Fibroblast of the conjunctiva (primary cell): ENCODE measurements around the gene HYOU1.
A peak's percentile ranks its signal among the peaks of the same experiment; 100 is the strongest.
"Not testable (repeated sequence)": the region's sequence is repeated elsewhere in the genome, so short reads cannot be mapped to it uniquely, and the experiment has no call there.

Experiments
- DNase-seq: peaks from one replicate; pipeline ENCODE4 v3.0.0-alpha.2; 2010; ENCODE audit warnings: low read depth

Gene HYOU1

DNA sequence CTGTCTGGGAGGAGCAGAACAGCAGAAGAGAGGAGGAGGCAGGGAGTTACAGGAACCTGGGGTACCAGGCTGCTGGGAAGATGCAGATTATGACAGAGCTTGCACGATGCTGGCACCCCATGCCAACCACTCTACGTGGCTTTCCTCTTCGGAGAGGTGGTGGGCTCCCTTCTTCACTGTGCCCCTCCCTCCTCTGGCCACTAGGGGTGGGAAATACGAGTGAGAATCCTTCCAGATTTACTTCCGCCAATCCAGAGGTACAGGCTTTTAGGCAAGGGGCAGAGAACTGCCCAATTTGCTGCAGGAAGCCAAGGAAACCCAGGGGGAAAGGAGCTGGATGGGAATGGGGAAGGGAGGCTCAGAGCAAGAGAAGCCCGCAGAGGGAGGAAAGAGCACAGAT lies 12.3 kb downstream of the HYOU1 start:
- no peak for DNase-seq

GRCh38 chr11:119042927-119043326 lies 14.1 kb downstream of the HYOU1 start:
- DNase-seq, result no peak

DNA sequence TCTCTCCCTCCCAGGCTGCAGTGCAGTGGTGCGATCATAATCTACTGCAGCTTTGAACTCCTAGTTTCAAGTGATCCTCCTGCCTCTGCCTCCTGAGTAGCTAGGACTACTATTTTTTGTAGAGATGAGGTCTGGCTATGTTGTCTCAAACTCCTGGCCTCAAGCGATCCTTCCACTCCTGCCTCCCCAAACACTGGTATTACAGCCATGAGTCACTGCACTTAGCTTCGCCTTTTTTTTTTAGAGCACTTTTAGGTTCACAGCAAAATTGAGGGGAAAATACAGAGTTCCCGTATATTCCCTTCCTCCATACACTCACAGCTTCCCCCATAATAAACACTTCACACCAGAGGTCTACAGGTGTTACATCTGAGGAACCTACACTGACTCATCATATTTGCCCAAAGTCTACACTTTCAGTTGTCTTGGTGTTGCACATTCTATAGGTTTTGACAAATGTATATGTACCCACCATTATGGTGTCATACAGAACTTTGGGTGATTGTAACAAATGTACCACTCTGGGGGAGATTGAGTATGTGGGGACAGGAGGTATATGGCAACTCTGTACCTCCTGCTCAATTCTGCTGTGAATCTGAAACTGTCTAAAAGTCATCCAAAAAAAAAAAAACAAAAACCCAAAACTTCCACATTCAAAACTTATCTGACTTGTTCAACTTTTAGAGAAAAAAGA lies 15.0 kb downstream of the HYOU1 start:
- no peak for DNase-seq

DNA sequence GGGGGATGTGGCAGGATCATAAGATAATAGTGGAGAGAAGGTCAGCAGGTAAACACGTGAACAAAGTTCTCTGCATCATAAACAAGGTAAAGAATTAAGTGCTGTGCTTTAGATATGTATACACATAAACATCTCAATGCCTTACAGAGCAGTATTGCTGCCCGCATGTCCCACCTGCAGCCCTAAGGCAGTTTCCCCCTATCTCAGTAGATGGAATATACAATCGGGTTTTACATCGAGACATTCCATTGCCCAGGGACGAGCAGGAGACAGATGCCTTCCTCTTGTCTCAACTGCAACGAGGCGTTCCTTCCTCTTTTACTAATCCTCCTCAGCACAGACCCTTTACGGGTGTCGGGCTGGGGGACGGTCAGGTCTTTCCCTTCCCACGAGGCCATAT lies 17.5 kb downstream of the HYOU1 start:
- not testable (repeated sequence) for DNase-seq

DNA sequence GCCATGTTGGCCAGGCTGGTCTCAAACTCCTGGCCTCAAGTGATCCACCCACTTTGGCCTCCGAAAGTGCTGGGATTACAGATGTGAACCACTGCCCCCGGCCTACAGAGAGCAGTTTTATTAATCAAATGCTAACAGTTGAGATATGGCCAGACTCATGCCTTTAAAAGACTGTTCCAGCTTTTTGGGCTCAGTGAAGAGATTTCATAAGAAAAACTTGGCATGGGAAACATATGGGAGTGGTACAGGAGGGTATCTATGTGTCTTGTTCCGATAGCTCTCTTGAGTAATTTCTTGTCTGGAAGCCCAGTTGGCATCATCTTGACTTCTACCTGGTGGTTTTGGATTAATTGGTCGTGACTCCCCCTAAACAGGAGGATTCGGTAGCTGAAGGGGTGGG lies 18.1 kb downstream of the HYOU1 start:
- DNase-seq, result no peak

DNA sequence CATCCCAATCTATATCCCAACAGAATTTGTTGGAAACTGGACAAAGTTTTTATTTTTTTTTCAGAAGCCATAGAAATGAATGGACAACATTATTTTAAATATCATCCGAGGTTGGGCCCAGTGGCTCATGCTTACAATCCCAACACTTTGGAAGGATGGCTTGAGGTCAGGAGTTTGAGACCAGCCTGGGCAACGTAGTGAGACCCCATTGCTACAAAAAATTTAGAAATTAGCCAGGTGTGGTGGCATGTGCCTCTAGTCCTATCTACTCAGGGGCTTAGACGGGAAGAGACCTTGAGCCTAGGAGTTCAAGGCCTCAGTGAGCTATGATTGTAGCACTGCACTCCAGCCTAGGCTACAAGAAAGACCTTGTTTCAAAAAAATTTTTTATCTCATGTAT lies 22.2 kb downstream of the HYOU1 start:
- DNase-seq, result no peak

DNA sequence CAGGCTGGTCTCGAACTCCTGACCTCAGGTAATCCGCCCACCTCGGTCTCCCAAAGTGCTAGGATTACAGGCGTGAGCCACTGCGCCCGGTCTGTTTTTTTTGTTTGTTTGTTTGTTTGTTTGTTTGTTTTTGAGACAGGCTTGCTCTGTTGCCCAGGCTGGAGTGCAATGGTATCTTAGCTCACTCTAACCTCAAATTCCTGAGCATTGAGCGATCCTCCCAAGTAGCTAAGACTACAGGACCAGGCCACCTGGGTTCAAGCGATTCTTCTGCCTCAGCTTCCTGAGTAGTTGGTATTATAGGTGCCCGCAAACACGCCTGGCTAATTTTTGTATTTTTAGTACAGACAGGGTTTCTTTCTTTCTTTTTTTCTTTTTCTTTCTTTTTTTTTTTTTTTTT lies 23.6 kb downstream of the HYOU1 start:
- DNase-seq, result not testable (repeated sequence)

DNA sequence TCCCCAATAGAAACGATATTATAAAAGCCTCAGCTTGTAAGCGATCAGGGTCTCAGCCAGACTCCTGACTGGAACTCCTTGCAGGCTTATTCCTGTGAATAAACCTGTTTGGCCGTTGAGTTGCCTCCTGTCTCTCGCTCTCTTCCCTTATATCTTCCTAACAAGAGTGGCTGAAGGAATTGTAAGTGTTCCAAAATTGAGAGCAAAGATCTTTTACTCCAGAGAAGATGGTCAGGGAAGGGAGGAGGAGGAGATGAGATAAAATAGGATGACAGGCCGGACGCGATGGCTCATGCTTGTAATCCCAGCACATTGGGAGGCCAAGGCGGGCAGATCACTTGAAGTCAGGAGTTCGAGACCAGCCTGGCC lies 25.1 kb downstream of the HYOU1 start:
- no peak for DNase-seq

GRCh38 chr11:119030329-119031047 lies 26.5 kb downstream of the HYOU1 start, which contains the start of gene SLC37A4:
SLC37A4 (minus strand) TSS chr11:119030877.
- peak; percentile 97 for DNase-seq

DNA sequence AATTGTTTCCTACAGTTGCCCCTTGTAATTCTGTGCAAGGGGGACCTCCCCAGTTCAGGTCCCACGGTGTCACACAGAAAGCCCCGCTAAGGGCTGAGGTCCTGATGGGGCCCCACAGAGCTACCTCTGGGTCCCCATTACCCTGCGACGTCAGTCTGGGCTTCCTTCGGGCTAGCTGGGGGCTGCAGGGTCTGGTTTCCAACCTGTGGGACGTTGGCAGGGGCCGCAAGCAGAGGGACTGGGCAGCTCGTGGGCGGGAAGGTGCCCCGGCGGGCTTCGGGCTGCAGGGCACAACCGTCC lies 27.0 kb downstream of the HYOU1 start:
- DNase-seq, result no peak

DNA sequence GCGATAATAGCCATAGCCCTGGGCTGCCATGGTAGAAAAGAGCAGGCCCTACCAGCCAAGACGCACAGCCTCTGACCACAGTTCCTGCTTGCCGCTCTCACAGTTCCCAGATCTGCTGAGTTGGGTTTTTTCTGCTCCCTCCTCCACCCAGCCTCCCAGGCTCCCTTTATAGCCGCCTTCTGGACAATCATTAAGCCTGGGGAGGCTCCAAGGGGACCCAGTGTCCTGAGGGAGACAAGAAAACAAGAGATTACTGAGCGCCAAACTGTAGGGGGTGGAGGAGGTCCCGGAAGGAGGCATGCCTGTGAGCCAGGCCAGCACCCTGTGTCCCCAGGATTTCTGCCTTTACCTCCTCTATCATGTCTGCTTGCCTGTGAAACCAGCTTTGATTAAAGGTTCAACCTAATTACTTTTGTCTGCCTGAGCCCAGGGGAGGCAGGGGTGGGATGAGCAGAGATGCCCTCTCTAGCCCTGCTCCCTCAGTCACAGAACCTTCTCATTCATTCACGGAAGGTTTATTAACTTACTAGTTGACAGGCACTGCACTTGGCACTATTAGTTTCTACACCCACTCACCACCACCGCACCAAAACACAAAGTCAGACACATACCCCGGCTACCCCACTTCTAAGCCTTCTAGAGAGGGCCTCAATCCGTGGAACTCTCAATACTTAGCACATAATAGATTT lies 27.5 kb downstream of the HYOU1 start:
- no peak for DNase-seq

GRCh38 chr11:119029069-119029339 lies 28.0 kb downstream of the HYOU1 start:
- DNase-seq, result no peak

DNA sequence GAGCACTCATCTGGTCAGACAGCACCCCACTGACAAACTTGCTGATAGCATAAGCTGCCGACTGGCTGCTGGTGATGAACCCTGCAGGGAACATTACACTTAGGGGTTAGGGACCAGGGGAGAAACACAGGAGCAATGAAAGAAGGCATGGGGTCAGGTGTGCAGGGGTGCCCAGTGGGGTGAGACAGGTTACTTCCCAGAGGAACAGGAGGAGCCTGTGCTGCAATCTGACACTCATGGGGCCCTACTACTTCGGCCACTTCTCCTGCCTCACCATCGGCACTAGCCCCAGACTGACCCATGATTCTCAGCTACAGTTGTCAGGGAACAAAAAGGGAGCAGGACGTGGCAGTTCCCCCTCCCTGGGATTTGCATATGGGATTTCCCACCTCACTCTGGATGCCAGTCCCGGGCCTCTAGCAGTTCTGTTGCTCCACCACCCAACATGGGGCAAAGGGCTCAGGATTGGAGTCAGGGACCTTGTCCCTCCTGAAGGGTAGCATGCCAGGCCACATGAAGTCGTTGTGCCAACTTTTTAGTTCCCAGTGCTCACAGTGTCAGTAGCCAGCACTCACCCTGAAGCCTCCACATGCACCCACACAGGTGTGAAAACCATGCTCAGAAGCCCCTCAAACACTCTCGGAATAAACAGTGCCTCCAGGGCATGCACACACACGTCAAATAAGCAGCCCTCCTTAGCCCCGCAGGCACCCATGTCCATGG lies 28.5 kb downstream of the HYOU1 start:
- no peak for DNase-seq

- DNase-seq, result no peak
Measured at GRCh38 chr11:119027561-119028345, 29.3 kb downstream of the HYOU1 start.

GRCh38 chr11:119026970-119027369 lies 30.0 kb downstream of the HYOU1 start:
- DNase-seq, result no peak

DNA sequence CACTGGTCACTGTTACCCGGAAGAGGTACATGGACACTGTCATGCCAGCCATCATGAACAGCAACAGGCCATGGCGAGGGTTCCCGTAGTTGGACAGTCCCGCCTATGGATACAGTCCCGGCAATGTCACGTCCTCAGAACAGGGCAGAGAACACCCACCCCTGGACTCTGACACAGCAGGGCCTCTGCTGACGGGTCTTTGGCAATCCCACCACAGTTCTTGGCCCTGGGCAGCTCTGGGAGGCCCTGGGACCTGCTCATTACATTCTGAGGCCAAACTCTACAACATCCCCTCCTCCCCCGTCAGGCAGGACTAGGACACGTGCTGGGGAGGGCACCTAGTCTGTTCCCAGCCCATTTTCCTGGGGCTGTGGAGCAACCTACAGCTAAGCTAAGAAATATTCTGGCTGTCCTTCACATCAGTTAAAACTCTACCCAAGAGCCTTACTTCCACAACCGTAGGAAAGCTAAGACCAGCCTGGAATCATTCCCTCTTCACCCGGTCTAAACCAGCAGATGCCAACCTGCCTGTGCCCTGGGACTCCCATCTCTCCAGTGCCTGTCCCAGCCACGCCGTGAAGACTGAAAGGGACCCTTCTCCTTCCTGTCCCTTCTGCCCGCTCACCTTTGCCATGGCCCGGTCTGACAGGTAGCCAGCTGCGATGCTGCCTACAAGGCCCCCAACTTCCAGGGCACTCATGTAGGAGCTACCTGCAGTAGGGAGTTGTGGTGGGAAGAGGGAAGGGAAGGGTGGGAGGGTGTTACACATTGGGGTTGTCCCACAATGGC lies 30.8 kb downstream of the HYOU1 start:
- DNase-seq, result no peak

DNA sequence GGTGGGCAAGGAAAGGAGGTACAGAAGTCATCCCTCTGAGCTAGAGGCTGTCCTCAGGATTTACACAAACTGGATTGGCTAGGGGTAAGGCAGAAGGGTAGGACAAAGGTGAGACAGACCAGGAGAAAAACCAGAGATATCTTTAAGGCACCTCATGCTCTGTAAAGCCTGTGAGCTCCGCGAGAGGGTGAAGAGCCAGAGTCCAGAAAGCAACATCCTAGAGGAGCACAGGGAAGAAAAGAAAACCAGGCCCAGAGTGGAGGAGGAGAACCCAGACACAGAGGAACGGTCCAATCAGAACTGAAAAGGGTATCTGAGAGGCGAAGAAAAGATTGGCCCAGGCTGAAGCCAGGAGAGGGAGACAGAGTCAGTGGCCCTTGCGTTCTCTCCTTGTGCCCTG lies 31.5 kb downstream of the HYOU1 start:
- DNase-seq, result no peak

- DNase-seq, result no peak
Measured at GRCh38 chr11:119025099-119025473, 31.9 kb downstream of the HYOU1 start.

GRCh38 chr11:119024430-119025098 lies 32.4 kb downstream of the HYOU1 start:
- DNase-seq, result no peak

DNA sequence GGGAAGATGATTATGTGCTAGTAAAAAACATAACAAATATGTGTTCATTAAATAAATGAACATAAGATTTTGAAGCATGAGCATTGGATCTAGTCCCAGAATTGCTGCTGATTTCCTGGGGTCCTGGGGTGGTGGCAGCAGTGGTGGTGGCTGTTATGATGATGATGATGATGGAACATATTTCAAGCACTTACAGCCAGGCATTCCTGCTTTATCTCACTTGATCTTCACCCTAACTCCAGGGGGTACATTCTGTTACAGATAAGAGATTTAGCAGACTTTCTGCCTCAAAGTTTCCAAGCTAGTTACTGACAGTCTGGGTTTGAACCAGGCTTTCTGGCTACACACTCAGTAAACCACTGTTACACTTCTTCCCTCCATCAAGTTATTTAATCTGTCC lies 33.3 kb downstream of the HYOU1 start:
- no peak for DNase-seq

DNA sequence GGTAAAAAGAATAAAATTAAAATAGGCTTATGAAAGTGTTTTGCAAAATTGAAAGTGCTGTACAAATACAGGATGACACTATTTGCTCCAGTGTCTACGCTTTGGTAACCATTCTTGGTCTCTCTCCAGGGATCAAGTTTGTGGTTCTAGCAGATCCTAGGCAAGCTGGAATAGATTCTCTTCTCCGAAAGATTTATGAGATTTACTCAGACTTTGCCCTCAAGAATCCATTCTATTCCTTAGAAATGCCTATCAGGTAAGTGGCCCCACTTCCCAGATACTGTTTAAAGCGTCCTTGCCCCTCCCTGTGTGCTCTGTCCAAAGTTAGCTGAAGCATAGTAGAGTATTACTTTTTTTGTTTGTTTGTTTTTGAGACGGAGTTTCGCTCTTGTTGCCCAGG lies 35.4 kb downstream of the HYOU1 start:
- DNase-seq, result no peak
